NCI-H82 treated with DMSO at 0.1 percent for 48 hours (cell line): ENCODE data around the gene ZNF526.

Source experiments
- DNase-seq: peaks from one replicate; lab custom pipeline; 2025; ENCODE audit not compliant: unreplicated experiment; lab: John Stamatoyannopoulos, UW

Gene ZNF526

DNA sequence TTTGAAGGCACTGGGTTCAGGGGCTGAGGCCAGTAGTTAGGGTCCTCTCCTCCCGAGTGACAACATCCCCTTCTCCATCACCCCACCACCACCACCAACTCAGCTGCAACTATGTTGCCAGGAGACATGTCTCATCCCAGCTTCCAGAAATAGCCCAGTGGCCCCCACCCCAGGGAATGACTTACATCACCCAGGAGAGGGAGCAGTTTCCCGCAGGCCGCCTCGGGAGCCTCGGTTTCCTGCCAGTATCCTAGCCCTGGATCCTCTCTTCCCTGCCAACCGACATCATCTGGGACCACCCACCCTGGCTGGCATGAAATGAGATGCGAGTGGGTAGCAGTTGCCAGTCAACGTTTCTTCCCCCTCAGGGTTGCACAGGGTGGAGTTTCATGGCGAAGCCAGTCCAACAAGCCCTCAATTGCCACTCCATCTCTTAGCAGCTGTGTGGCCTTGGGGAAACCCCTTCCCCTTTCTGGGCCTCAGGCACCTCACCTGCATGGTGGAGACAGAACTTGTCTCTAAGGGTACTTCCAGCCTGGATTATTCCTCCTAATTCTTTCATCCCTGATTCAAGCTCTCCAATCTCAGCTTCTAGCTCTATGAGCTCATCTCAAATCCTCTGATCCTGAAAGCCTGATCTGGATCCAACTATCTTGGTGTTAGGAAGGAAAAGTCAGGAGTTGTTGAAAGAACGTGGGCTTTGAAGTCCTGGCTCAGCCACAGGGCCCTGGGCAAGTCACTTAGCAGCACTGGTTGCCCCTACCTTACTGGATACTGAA, 26.2 kb downstream of the ZNF526 start:
- DNase-seq, result peak; percentile 14

DNA sequence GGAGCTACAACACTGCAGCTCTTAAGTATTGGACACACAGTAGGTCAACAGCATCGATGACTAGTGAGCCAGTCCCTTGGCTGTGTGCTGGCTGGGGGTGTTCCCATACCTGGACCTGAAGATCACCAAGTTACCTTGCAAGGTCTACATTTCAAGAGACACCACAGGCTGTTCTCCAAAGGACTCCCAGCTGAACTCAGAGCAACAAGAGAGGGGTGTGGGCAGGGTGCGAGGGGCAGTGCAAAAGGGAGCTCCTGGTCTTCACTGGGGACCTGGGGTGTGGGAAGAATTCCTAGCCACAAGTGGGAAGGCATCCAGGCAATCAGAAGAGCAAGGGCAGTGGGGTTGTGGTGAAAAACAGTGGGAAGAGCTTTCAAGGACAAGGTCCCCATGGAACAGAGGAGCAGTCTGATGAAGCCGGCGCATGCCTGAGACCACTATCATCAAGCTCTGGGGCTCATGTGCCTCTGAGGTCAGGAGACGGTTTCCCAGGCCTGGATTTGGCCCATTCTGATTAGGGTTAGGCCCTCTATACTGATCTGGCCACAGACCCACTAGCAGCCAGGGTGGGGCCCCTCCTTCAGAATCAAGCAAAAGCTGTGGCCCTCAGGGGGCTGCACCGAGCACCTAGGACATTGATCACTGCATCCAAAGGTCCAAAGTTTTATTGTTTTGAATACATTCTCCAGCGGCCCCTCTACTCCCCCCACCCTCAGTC, 27.0 kb downstream of the ZNF526 start:
- DNase-seq, result no peak

DNA sequence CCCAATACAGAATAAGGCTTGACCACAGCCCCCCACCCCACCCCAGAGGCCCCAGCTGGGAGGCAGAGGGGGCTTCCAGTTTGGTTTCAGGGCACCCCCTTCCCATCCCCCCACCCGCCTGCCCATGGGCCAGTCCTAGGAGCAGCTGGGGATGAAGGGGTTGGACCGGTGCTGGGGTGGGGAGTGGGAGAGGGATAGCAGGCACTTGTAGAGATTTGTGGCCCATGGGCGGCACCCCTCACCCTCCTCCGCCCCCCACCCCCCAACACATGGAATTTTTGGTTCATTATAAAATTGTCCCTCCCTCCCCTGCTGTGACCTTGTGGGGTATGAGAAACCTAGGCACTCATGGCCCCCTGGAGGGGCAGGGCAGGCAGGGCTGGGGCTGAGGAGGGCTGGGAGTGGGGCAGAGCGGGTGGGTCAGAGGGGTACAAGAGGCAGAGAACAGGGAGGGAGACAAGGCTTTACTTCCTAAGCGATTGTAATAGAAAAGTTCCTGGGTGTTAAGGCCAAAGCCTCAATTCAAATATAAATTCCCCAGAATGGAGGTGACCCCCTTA, 27.6 kb downstream of the ZNF526 start:
- no peak for DNase-seq

DNA sequence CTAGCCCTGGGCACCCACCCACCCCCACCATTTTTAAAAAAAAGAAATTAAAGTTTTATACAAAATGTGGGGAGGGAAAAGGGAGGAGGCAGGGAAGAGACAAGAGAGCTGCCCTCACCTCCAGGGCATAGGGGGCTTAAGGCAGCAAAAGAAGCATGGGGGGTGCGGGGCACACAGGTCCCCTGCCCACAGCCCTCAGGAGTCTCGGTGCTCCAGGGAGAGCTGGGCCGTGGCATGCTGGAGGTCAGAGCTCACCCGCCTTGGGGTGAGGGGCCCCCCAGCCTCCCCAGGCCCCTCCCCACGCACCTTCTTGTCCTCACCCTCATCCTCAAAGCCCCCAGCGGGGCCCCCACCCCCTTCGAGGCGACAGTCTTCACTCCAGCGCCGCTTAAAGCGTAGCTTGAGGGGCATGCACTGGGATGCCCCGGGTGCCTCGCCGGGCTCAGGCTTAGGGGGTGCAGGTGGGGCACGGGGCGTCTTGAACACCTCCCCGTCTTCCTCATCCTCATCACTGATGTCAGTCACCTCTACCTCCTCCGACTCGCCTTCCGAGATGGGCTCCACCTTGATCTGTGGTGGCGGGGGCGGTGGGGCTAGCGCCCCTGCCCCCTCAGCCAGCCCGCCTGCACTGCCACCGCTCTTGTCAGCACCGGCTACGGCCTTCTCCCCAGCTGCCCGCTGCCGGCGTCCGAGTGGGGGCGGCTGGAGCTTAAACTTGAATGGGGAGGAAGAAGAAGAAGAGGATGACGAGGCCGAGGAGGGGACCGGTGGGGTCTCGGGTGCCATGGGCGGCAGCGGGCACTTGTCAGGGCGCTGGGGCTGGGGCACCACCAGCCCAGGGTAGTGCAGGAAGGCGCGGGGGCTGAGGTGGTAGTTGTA, 28.4 kb downstream of the ZNF526 start:
- DNase-seq, result no peak

DNA sequence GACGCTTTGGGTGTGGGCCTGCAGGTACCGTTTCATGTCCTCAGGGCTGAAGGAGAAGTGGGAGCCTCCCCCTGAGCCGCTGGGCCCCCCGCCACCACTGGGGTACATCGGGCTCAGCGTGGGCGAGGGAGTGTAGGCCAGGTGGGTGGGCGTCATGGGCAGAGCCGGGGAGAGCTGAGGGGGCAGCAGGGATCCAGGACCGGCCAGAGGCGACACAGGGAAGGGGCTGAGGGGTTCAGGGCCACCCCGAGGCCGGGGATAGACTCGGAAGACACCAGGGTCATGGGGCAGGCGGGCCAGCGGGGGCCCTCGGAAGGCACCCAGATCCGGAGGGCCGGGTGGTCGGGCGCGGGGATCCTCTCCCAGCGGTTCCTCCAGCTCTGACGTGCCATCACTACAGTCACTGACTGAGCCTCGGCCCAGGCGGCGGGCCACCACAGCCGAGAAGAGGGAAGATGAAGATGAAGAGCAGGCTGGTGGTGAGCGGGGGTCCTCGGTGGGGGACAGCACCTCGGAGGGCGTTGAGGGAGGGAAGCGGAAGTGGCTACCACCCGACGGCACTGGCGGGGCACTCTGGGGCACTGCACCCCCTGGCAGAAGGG, 29.1 kb downstream of the ZNF526 start:
- DNase-seq, result no peak

DNA sequence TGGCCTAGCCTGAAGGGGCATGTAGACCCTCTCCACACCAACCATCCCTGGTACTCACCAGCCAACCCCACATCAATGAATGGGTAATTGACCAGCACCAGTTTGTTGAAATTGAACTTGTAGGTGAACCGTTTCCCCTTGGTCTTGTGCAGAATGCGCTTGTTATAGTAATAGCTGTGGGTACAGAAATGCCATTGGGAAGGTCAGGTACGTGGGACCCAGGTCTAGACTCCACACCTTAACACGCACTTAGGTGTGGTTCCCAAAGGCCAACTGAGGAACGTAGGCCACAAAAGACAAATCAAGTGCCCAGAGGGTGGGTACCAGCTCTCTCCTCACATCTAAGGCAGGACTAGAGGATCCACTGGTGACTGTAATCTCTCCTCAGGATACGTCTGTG, 29.7 kb downstream of the ZNF526 start:
- no peak for DNase-seq

DNA sequence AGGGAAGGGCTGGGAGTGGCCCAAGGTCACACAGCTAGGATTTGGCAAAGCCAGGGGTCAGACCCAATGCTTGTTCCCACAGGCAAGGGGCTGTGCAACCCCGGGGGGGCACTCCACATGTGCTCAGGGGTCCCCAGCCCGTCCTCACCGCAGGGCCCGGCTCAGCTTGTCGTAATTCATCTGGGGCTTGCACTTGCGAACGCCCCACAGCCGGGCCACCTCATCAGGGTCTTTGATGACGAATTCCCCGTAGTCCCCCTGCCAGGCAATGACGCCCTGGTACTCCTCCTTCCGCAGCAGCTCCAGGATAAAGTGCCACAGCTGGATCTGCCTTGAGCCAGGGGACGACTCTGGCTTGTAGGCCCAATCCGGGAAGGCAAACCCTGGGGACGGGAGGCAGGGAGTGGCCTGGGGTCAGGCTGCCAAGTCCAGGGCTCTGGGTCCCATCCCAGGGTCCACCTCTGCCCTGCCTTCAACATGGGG, 30.1 kb downstream of the ZNF526 start:
- DNase-seq, result no peak

DNA sequence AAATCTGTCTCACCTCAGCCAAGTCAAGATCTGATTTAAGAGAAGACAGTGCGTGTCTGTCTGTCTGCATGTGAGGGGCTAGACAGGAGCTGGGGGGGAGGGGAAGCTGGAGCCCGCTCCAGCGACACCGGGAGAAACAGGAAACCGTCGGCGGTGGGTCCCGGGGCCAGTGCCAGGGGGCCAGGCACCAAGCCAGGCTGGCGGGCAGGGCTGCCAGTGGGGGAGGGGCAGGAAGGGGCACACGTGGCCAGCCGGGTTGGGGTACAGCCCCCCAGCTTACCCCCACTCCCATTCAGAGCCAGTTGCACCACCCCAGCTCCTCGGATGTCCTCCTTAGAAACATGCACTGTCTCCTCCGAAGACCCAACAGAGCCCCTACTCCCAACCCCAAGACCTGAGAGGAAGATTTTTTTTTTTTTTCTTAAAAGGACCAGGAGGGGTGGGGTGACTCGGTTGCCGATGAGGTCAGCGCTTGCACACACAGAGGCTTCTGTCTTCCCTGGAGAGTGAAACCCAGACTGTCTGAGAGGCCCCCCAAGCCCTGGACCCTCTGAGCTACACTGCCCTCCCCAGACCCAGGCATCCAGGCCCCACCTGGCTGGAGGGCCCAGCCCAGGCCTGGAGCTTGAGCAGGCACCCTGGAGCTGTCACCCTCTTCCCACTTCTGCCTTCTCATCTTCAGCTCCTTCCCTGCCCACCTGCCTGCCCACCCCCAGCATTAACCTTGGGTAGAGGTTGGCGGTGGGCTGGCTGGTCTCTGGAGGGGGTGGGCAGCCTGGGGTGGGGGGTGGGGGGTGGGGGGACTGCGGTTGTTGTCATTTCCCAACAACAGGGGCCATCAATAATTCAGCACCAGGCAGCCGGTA, 30.8 kb downstream of the ZNF526 start:
- DNase-seq, result no peak

DNA sequence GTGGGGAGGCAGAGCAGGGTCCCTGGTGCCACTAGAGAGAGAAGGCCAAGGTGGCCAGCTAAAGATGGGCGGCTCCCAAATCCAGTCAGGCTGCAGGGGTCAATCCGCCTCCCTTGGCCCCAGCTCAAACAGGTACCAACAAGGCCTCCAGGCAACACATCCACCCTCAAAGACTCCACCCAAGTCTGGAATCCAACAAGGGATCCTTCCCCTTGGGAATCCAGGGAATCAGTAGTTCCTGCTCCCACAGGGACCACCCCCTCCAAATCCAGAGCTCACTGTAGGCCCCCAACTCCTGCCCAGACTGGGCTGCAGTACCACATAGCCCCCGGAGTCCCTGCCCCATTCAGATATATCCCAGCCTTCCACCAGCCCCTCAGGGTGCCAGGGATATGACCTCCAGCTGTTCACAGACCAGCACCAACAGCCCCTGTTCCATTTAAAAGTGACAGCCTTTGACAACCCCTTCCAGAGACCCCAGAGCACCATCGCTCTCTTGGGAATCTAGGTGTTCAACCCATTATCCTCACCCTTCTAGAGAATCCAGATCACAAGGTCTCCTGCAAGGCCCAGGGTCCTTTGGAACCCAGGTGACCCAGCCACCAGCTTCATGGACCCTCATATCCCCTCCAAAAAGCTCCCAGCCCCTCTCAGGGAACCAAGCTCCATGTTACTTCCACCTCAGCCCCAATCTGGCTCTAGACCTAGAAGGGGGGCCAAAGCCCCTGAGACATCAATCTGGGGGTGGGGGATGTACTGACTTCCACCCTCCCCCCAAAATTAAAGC, 31.7 kb downstream of the ZNF526 start:
- DNase-seq, result no peak

DNA sequence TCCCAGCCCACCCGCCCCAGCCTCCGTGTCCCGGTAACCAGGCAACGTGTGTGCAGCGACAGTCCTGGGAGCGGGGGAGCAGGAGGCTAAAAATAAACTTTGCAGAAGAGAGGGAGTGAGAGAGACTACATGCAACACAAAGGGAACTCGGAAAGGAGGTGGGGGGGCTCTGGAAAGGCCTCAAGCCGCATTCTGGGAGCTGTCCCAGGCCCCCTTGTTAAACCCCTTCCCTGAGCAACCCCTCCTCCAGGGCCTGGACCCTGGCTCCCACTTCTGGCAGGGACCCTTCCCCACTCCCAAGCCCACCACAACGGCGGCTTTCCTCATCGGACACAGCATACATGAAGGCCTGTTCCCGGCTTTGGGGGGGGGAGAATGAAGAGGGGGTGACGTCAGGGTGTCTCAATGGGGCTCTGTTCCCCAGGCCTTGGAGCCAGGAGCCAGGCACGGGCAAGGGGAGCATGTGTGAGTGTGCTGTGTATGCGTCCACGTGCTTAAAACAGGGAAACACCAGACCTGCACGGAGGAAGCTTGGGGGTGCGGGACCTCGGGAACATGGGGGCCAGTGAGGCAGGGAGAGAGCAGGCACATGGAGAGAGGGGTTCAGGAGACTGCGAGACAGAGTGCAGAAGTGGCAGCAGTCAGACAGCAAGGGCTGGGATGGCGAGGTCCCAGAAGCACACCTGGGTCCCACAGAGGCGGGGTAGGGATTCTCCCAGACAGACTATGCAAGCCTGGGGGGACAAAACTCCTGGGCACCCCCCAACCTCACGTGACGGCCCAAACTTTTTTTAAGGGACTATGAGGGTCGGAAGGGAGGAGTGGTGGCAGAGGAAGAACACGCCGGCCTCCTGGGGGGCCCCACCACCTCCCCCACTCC, 32.5 kb downstream of the ZNF526 start:
- no peak for DNase-seq

DNA sequence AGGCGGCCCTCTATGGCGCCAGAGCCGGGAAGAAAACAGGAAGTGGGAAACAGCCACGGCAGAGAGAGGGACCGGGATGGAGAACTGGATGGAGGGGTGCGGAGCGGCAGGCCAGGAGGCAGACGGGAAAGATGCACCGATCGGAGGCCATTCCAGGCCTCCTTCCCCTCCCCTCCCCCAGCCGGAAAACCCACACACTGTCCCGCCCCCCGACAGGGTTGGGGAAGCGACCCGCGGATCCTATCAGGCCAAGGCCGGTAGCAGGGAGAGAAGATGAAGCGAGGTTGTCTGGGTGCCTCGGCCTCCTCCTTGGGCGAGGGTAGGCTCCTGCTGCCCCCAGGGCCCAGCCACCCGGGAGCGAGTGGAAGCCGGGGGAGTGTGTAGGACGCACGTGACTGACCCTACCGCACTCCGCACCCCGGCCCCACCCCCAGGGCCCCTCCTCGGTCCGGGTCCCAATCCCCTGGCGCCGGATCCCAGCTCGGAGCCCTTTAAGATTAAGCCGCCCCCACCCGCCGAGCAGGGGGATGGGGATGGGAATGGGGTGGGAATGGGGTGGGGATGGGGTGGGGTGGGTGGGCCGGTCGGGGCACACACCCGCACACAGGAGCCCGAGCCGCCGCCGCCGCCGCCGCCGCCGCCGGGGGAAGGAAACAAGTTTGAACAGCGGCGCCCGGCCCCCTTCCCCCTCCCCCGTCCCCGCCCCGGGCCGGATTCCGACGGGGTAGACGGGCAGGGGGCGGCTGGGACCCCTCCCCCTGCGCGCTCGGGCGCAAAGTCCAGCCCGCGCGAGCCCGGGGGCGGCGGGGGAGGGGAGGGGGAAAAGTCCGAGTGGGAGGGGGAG, 33.4 kb downstream of the ZNF526 start:
- peak; percentile 71 for DNase-seq

DNA sequence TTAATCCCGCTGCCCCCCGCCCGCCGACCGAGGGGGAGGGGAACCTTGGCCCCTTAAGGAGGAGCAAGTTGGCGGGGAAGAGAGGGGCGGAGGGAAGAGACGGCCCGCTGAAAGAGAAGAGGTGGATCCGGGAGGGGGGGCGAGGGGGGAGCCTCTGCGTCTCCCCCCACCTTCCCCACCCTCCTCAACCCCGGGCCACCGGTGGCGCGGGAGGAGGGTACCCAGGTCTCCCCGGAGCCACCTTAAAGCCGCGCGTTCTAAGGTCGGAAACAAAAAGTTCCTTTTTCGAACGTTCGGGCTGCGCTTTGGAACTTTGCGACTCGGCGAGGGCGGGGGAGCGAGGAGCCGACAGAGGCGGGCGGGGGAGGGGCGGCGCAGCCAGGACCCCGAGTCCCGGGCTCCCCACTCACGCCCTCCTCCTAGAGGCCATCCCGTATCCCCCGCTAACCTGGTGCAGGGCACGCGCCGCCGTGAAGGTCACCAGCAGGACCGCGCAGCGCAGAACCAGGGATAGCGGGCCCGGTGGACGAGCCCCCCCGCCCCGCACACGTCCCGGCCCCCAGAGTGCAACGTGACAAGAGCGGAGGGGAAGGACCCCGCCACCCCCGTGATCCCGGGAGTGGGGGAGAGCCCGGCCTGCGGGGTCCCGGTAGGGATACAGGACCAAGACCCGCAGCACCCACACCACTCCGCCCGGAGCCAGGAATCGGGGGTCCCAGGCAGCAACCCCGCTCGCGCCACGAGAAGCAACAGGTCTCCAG, 34.2 kb downstream of the ZNF526 start:
- DNase-seq, result peak; percentile 71

DNA sequence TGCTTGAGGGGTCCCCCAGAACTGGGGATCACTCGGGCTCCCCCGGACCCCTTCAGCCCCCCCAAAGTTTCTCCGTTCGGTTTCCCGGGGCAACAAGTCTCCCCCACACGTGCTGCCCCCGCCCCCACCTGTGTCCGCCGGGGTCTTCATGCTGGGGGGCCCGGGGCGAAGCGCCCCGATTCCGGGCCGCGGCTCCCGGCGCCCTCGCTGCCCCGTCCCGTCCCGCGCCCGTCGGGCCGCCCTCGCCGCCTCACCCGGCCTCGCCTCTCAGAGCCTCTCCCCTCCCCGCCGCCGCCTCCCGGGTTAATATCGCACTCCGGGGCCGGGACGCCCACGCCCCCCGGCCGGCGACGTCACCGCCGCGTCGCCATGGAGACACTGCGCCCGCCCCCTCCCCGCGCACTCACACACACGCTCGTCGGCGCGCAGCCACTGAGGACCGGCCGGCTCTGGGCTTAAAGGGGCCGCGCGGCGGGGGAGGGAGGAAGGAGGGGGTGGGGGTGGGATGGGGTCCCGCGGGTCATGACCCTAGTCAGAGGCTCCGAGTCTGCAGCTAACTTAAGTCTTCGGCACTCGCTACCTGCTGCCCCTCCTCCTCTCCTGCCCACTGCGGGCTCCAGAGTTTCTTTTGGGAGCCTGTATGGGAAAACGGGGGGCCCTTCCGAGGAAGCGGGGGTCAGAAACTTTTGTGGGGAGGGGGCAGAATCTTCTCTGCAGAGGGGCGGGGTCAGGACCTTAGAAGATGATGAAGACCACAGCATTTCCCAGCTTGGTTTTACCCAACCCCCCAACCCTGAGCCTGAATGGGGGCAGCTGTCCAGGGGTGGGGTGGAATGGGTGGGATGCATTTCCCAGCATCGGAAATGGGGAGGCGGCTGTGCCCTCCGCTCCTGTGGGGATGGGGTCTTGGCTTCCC, 35.0 kb downstream of the ZNF526 start, which contains the start of gene ERF:
TSS of gene ERF (minus strand) at position 279 of the 916 bp plus-strand sequence. CDS start at position 150, 129 bp downstream.
- peak; percentile 71 for DNase-seq

DNA sequence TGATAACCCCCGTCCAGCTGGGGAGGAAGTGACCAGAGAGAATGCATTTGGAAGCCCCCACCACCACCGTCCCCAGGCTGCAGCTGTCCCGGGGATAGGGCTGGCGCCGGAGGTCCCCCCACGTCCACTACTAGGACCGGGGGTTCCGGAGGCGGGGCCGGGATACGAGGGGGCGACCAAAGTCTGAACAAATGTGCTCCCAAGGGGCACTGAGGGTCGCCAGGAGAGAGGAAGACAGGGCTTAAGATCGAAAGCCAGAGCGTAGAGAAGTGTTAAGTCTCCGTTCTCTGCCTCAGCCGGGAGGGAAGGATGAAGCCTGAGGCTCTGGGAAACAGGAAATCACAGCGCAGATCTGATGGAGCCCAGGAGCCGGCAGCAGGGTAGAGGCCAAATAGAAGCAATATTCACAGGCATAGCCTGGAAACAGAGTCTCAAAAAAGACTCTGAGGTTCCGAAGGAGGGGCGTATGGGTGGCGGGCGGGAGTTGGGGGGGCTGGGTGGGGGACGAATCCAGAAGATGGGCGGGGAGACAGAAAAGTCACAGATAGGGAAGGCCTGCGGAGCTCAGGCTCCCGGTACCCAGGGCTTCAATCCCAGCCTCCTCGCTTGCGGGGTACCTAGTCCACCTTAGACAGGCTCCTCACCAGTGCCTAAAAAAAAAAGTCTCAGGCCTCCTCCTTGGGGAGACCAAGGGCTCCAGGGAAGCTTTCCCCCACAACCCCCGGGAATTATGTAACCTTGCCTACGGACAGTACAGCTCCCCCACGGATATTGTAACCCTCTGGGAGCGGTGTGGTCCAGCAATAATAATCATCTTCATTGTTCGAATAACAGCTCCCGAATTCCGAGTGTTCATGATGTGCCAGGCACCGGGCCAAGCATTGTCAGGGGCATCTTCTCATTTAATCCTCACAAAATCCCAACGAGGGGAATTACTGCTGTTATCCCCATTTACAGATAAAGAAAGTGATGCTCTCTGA, 35.9 kb downstream of the ZNF526 start:
- no peak for DNase-seq
